ENCODE data around the gene UACA. TPM values are rescaled to one million over a fixed set of nuclear protein-coding genes. Genes with fewer than 3 reads are reported as not detected.

Gene UACA
- total and polyA plus RNA-seq, 2 donors (not counting 3 experiments of a cell fraction or from before 2014, with no cell fraction given), result 167 to 292 TPM

- Histone ChIP-seq H3K4me2 (ENCODE audit: insufficient read depth, low read length) (no peak overlapping the region), H3K9me1 (replicated peaks; ENCODE audit: control insufficient read depth, extremely low read depth, insufficient read depth, low read length) (no peaks in the 10 kb centered on the region), H3K9me3 (replicated peaks; ENCODE audit: control insufficient read depth, insufficient read depth, low read length) (no peaks in the 10 kb centered on the region), H4K20me1 (replicated peaks; ENCODE audit: control insufficient read depth, extremely low read depth, insufficient read depth, low read length) (no peaks in the 10 kb centered on the region), H3K36me3 (ENCODE audit: control insufficient read depth in 2 of 2, extremely low read depth in 1 of 2, insufficient read depth in 2 of 2, low read length in 2 of 2) (no peaks in the 10 kb centered on the region), H3K4me3 (replicated peaks in 1 of 3; ENCODE audit: insufficient read depth in 1 of 3, low read depth in 1 of 3, low read length in 3 of 3) (no peak overlapping the region), H3K27me3 (ENCODE audit: control insufficient read depth in 2 of 2, insufficient read depth in 2 of 2, low read length in 2 of 2) (no peaks in the 10 kb centered on the region), H3K9ac (replicated peaks; ENCODE audit: extremely low read depth, insufficient read depth, low read length) (no peak overlapping the region), H3K4me1 (ENCODE audit: control insufficient read depth, extremely low read depth, insufficient read depth, low read length) (peaks cover 40% of the 10 kb centered on the region), H3K27ac (ENCODE audit: insufficient read depth, low read depth, low read length) (no peak overlapping the region), H2AFZ (ENCODE audit: low read depth, low read length) (no peak overlapping the region), H3K79me2 (ENCODE audit: control insufficient read depth, insufficient read depth, low read length) (no peaks in the 10 kb centered on the region)
- CTCF ChIA-PET, result interaction anchor here (1.3 to 6.4 kb wide), 4 partner anchors 14 to 116 kb away, joined by 3 to 51 read pairs (median 19); no protein-coding TSS in a partner anchor
- FAIRE-seq (no peak), DNase-seq (ENCODE audit: low read depth, low spot score) (no peak)
- intact Hi-C loops (cut with micrococcal nuclease) (loop anchor here (10.0 kb wide), 1 partner anchor 703 kb away; the partner anchor contains the start of gene TLE3), dilution Hi-C loops (cut with MboI; ENCODE audit: extremely low pct_ligation_motif_present, low sequenced_read_pairs) (no loop called here)
- BruUV-seq (replicated peaks), result no TSS peak
- POLR2A ChIA-PET, result no interaction called here
- TF ChIP-seq JUN (IDR thresholded peaks at IDR 0.05; ENCODE audit: borderline replicate concordance, insufficient read depth, insufficient read length, low read depth), result no peak
- TF ChIP-seq POLR2A (IDR thresholded peaks at IDR 0.05; ENCODE audit: low read depth, low read length), result no peak
- TF ChIP-seq, protein P1, sequence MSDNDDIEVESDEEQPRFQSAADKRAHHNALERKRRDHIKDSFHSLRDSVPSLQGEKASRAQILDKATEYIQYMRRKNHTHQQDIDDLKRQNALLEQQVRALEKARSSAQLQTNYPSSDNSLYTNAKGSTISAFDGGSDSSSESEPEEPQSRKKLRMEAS (IDR thresholded peaks at IDR 0.05; ENCODE audit: insufficient read depth, insufficient read length), result no peak
- no peak for TF ChIP-seq FOS (IDR thresholded peaks at IDR 0.05; ENCODE audit: borderline replicate concordance, insufficient read depth, low read length)
- TF ChIP-seq GATA2 (IDR thresholded peaks at IDR 0.05; ENCODE audit: insufficient read depth, insufficient read length, low read depth, low read length), result no peak
- TF ChIP-seq POLR2AphosphoS5 (IDR thresholded peaks at IDR 0.05; ENCODE audit: insufficient read depth, low read depth, low read length), result no peak
- no peak for TF ChIP-seq CTCF (IDR thresholded peaks at IDR 0.05; ENCODE audit: extremely low read depth in 1 of 2, insufficient read depth in 1 of 2, low read depth in 1 of 2, low read length in 2 of 2)
- TF ChIP-seq EZH2 (IDR thresholded peaks at IDR 0.05; ENCODE audit: borderline replicate concordance, low read depth, low read length, severe bottlenecking), result no peak
- TF ChIP-seq MYC (IDR thresholded peaks at IDR 0.05; ENCODE audit: low read depth, low read length), result no peak
These were observed 34.1 kb upstream of the UACA start for GRCh38 chr15:70797464-70797863.
